Panc1 (cell line): ENCODE data around the gene MAPKAP1. TPM values are rescaled to one million over a fixed set of nuclear protein-coding genes. Genes with fewer than 3 reads are reported as not detected.

ENCODE experiments used
- ATAC-seq: fragments of 200-7000 bp; cut with Tn5 transposase; 2 replicates; pipeline ENCODE4 v1.9.1; 2020; ENCODE audit warnings: mild to moderate bottlenecking, moderate library complexity
- BruUV-seq: library from RNA; stranded (reverse); fragments of 400-500 nt; replicated peaks from 2 replicates; lab custom pipeline; 2021; lab: Mats Ljungman, UMichigan
- CTCF ChIA-PET: fragments of 300-600 bp; sonication (Branson Sonifier 250); formaldehyde crosslinking; loops from one replicate; lab custom pipeline; 2022; ENCODE audit warnings: antibody characterized with exemption; lab: Charles Lee
- POLR2A ChIA-PET: fragments of 300-600 bp; sonication (Branson Sonifier 250); formaldehyde crosslinking; loops from one replicate; lab custom pipeline; 2022; ENCODE audit warnings: antibody characterized with exemption; lab: Charles Lee
- DNase-seq: peaks from one replicate; pipeline ENCODE4 v3.0.0-alpha.2; 2010; ENCODE audit warnings: low read depth, low spot score
- H3K27ac ChIP-seq: 2 replicates; pipeline ENCODE4 v1.5.1; 2011; ENCODE audit warnings: mild to moderate bottlenecking, low read length, inconsistent platforms
- H3K27me3 ChIP-seq: fragments of 200-500 bp; sonication (Bioruptor generic); 2 replicates; pipeline ENCODE4 v1.6.0; 2014; ENCODE audit warnings: low read length, inconsistent platforms; ENCODE audit not compliant: control insufficient read depth, insufficient read depth
- H3K36me3 ChIP-seq: fragments of 200-500 bp; sonication (Bioruptor generic); 2 replicates; pipeline ENCODE4 v1.5.1; 2014; ENCODE audit warnings: inconsistent platforms, mild to moderate bottlenecking, low read length, moderate library complexity; ENCODE audit not compliant: control insufficient read depth, insufficient read depth
- H3K4me1 ChIP-seq: 2 replicates; pipeline ENCODE4 v1.5.1; 2011; ENCODE audit warnings: inconsistent platforms, mild to moderate bottlenecking, low read length, moderate library complexity; ENCODE audit not compliant: control insufficient read depth, insufficient read depth
- H3K4me3 ChIP-seq, 2 experiments: 2 replicates each; pipeline ENCODE4 v1.5.1; 2011 to 2012; ENCODE audit warnings: low read depth in 2 of 2, low read length in 2 of 2, mild to moderate bottlenecking in 2 of 2, inconsistent platforms in 1 of 2, moderate library complexity in 1 of 2
- H3K9me3 ChIP-seq: fragments of 200-500 bp; sonication (Bioruptor generic); 2 replicates; pipeline ENCODE4 v1.5.1; 2014; ENCODE audit warnings: low read depth, mild to moderate bottlenecking, inconsistent platforms, low read length, moderate library complexity; ENCODE audit not compliant: control insufficient read depth, insufficient read depth
- CTCF ChIP-seq: fragments of 450-650 bp; IDR thresholded peaks from 2 replicates; pipeline ENCODE4 v1.5.1; 2017; ENCODE audit warnings: mild to moderate bottlenecking
- POLR2AphosphoS5 ChIP-seq: IDR thresholded peaks from 2 replicates; pipeline ENCODE4 v1.6.1; 2012; ENCODE audit warnings: mild to moderate bottlenecking, low read depth, low read length, moderate library complexity
- REST ChIP-seq, 2 experiments: IDR thresholded peaks; 2 replicates each; pipeline ENCODE4 v1.6.1; 2011 to 2012; ENCODE audit warnings: low read depth in 2 of 2, control low read depth in 1 of 2, low read length in 1 of 2, mild to moderate bottlenecking in 1 of 2, moderate library complexity in 1 of 2; ENCODE audit not compliant: insufficient read depth in 1 of 2
- SIN3A ChIP-seq: IDR thresholded peaks from 2 replicates; pipeline ENCODE4 v1.6.1; 2012; ENCODE audit warnings: low read depth, mild to moderate bottlenecking, low read length, moderate library complexity, borderline replicate concordance; ENCODE audit not compliant: insufficient read depth
- TCF7L2 ChIP-seq: IDR thresholded peaks from 2 replicates; pipeline ENCODE4 v1.6.1; 2011; ENCODE audit warnings: mild to moderate bottlenecking, low read depth, low read length, inconsistent platforms
- in situ Hi-C: cut with HindIII; loops from 2 replicates; pipeline ENCODE4 v1.10.0; 2016; ENCODE audit warnings: low sequenced_read_pairs, low pct_unique_long_range_greater_than_20kb
- intact Hi-C: fragments of 100-400 bp; cut with micrococcal nuclease; formaldehyde crosslinking; loops from one replicate; pipeline ENCODE4 v1.10.0; 2022; ENCODE audit not compliant: unreplicated experiment
- total RNA-seq: library from RNA; stranded (reverse); gene quantifications from one replicate; pipeline ENCODE4 v1.2.1, GENCODE V29; 2021; ENCODE audit not compliant: unreplicated experiment

The MAPKAP1 gene
- total RNA-seq, 1 experiment from 2014 or later: 72.7 TPM

GRCh38 chr9:125585503-125586171 is 121.4 kb downstream of the MAPKAP1 start:
- Histone ChIP-seq H3K36me3 (no peaks in the 10 kb centered on the region), H3K27ac (no peak overlapping the region), H3K4me1 (no peaks in the 10 kb centered on the region), H3K27me3 (no peaks in the 10 kb centered on the region), H3K4me3 (no peak overlapping the region), H3K9me3 (no peaks in the 10 kb centered on the region)
- CTCF ChIA-PET: no interaction called here
- in situ Hi-C loops (no loop called here), intact Hi-C loops (no loop called here)
- DNase-seq (no peak), ATAC-seq (no peak)
- POLR2A ChIA-PET: no interaction called here
- BruUV-seq: no TSS peak
- TF ChIP-seq CTCF: no peak
- no peak for TF ChIP-seq SIN3A
- no peak for TF ChIP-seq TCF7L2
- TF ChIP-seq POLR2AphosphoS5: no peak
- TF ChIP-seq REST (IDR thresholded peaks at IDR 0.05; ENCODE audit: insufficient read depth in 1 of 2, low read depth in 2 of 2, low read length in 1 of 2): no peak

GRCh38 chr9:125580701-125581286 is 126.2 kb downstream of the MAPKAP1 start:
- no peak for ATAC-seq

More at GRCh38 chr9:125580701-125581286, 126.2 kb downstream of the MAPKAP1 start:
- ChIA-PET POLR2A (no interaction called here), CTCF (no interaction called here)
- Histone ChIP-seq H3K4me1 (no peaks in the 10 kb centered on the region), H3K27me3 (no peaks in the 10 kb centered on the region), H3K27ac (no peak overlapping the region), H3K36me3 (no peaks in the 10 kb centered on the region), H3K9me3 (no peaks in the 10 kb centered on the region), H3K4me3 (no peak overlapping the region)
- DNase-seq: no peak
- TF ChIP-seq TCF7L2 (no peak), CTCF (no peak), SIN3A (no peak), POLR2AphosphoS5 (no peak), REST (IDR thresholded peaks at IDR 0.05; ENCODE audit: insufficient read depth in 1 of 2, low read depth in 2 of 2, low read length in 1 of 2) (no peak)
- in situ Hi-C loops (no loop called here), intact Hi-C loops (no loop called here)
- BruUV-seq: TSS peak; percentile 42
